Neural cell (in vitro differentiated cells): ENCODE measurements around the gene OR2J3. TPM values are rescaled to one million over a fixed set of nuclear protein-coding genes. Genes with fewer than 3 reads are reported as not detected.

Experiments used
- H2AFZ ChIP-seq: fragments of 200-600, 300-800 bp; sonication (generic), shearing (Covaris generic); 2 replicates; pipeline ENCODE4 v1.6.0; 2014; ENCODE audit warnings: low read depth, mild to moderate bottlenecking, antibody characterized with exemption, low read length, moderate library complexity
- H3F3A ChIP-seq: fragments of 200-600 bp; shearing (Covaris generic); 2 replicates; pipeline ENCODE4 v1.6.1; 2016; ENCODE audit warnings: mild to moderate bottlenecking, moderate library complexity, mixed read lengths, antibody characterized with exemption, low read length; ENCODE audit not compliant: insufficient read depth, poor library complexity, severe bottlenecking
- H3K27ac ChIP-seq: fragments of 200-600, 300-800 bp; sonication (generic), shearing (Covaris generic); 2 replicates; pipeline ENCODE4 v1.5.1; 2014; ENCODE audit warnings: mild to moderate bottlenecking, low read length, moderate library complexity
- H3K27me3 ChIP-seq: fragments of 300-800, 200-600 bp; sonication (generic), shearing (Covaris generic); 2 replicates; pipeline ENCODE4 v1.6.0; 2014; ENCODE audit warnings: mild to moderate bottlenecking, low read depth, low read length, moderate library complexity; ENCODE audit not compliant: insufficient read depth
- H3K36me3 ChIP-seq: fragments of 300-800, 200-600 bp; sonication (generic), shearing (Covaris generic); 2 replicates; pipeline ENCODE4 v1.5.1; 2014; ENCODE audit warnings: mild to moderate bottlenecking, antibody characterized with exemption, low read length, moderate library complexity; ENCODE audit not compliant: insufficient read depth
- H3K4me2 ChIP-seq: fragments of 300-800, 200-600 bp; sonication (generic), shearing (Covaris generic); 2 replicates; pipeline ENCODE4 v1.6.0; 2014; ENCODE audit warnings: mild to moderate bottlenecking, low read length
- H3K4me3 ChIP-seq: fragments of 300-800, 200-600 bp; sonication (generic), shearing (Covaris generic); 2 replicates; pipeline ENCODE4 v1.5.1; 2014; ENCODE audit warnings: mild to moderate bottlenecking, low read length, moderate library complexity
- H3K79me2 ChIP-seq: fragments of 200-600 bp; shearing (Covaris generic); replicated peaks from 2 replicates; pipeline ENCODE4 v1.6.0; 2014; ENCODE audit warnings: mild to moderate bottlenecking, low read length, moderate library complexity; ENCODE audit not compliant: insufficient read depth
- H3K9ac ChIP-seq: fragments of 300-800, 200-600 bp; sonication (generic), shearing (Covaris generic); 2 replicates; pipeline ENCODE4 v1.6.1; 2016; ENCODE audit warnings: mild to moderate bottlenecking, low read length, mixed read lengths
- H3K9me2 ChIP-seq: fragments of 200-600 bp; shearing (Covaris generic); 2 replicates; pipeline ENCODE4 v1.6.1; 2016; ENCODE audit warnings: mild to moderate bottlenecking, low read length, mixed read lengths; ENCODE audit not compliant: insufficient read depth
- H3K9me3 ChIP-seq: fragments of 200-600, 300-800 bp; sonication (generic), shearing (Covaris generic); 2 replicates; pipeline ENCODE4 v1.6.1; 2016; ENCODE audit warnings: mild to moderate bottlenecking, mixed run types, low read length, moderate library complexity, mixed read lengths
- H4K20me1 ChIP-seq: fragments of 200-600 bp; shearing (Covaris generic); 2 replicates; pipeline ENCODE4 v1.6.1; 2016; ENCODE audit warnings: mild to moderate bottlenecking, mixed run types; ENCODE audit not compliant: insufficient read depth
- CTCF ChIP-seq: fragments of 450-650 bp; IDR thresholded peaks from 2 replicates; pipeline ENCODE4 v1.5.1; 2014; ENCODE audit warnings: antibody characterized with exemption, mild to moderate bottlenecking, moderate library complexity; ENCODE audit not compliant: poor library complexity, severe bottlenecking
- EP300 ChIP-seq: fragments of 450-650 bp; conservative IDR thresholded peaks from 2 replicates; pipeline ENCODE4 v1.6.1; 2014; ENCODE audit warnings: antibody characterized with exemption, mild to moderate bottlenecking, moderate library complexity; ENCODE audit not compliant: poor library complexity, severe bottlenecking
- EZH2 ChIP-seq: fragments of 200-600, 300-800 bp; shearing (Covaris generic), sonication (generic); IDR thresholded peaks from 2 replicates; pipeline ENCODE4 v1.6.1; 2014; ENCODE audit warnings: antibody characterized with exemption, low read length, borderline replicate concordance, mild to moderate bottlenecking; ENCODE audit not compliant: insufficient read depth, poor library complexity, severe bottlenecking
- MXI1 ChIP-seq: fragments of 450-650 bp; conservative IDR thresholded peaks from 2 replicates; pipeline ENCODE4 v1.6.1; 2014; ENCODE audit warnings: antibody characterized with exemption, mild to moderate bottlenecking; ENCODE audit not compliant: poor library complexity, severe bottlenecking
- POLR2AphosphoS5 ChIP-seq: IDR thresholded peaks from 2 replicates; pipeline ENCODE4 v1.6.1; 2012
- RAD21 ChIP-seq: fragments of 450-650 bp; conservative IDR thresholded peaks from 2 replicates; pipeline ENCODE4 v1.6.1; 2014; ENCODE audit warnings: antibody characterized with exemption, mild to moderate bottlenecking, moderate library complexity
- REST ChIP-seq: IDR thresholded peaks from 2 replicates; pipeline ENCODE4 v1.6.1; 2012; ENCODE audit warnings: borderline replicate concordance
- SMC3 ChIP-seq: fragments of 450-650 bp; conservative IDR thresholded peaks from 2 replicates; pipeline ENCODE4 v1.6.1; 2014; ENCODE audit warnings: antibody characterized with exemption, mild to moderate bottlenecking, moderate library complexity; ENCODE audit not compliant: poor library complexity
- TAF1 ChIP-seq: IDR thresholded peaks from 2 replicates; pipeline ENCODE4 v1.6.1; 2012; ENCODE audit warnings: low read depth
- polyA plus RNA-seq: library from polyadenylated mRNA; depleted of rRNA; stranded (reverse); fragments of >200 nt; gene quantifications from 2 replicates; pipeline ENCODE4 v1.2.3, GENCODE V29; 2014

OR2J3 gene
- polyA plus RNA-seq, 1 donor from 2014 or later, result not detected

- Histone ChIP-seq H3K27me3 (no peaks in the 10 kb centered on the region), H3K4me2 (no peak overlapping the region), H3F3A (no peaks in the 10 kb centered on the region), H3K36me3 (no peaks in the 10 kb centered on the region), H2AFZ (no peak overlapping the region), H3K79me2 (no peaks in the 10 kb centered on the region), H3K9me3 (no peaks in the 10 kb centered on the region), H3K9ac (no peak overlapping the region), H3K27ac (no peak overlapping the region), H4K20me1 (no peaks in the 10 kb centered on the region), H3K9me2 (no peaks in the 10 kb centered on the region), H3K4me3 (no peak overlapping the region)
- no peak for TF ChIP-seq RAD21
- TF ChIP-seq TAF1, result no peak
- TF ChIP-seq CTCF, result no peak
- no peak for TF ChIP-seq EP300
- TF ChIP-seq EZH2, result no peak
- TF ChIP-seq MXI1, result no peak
- TF ChIP-seq SMC3, result no peak
- no peak for TF ChIP-seq REST
- TF ChIP-seq POLR2AphosphoS5, result no peak
These were observed 25.4 kb upstream of the OR2J3 start for GRCh38 chr6:29082457-29082856.

GRCh38 chr6:29087213-29087612, 20.6 kb upstream of the OR2J3 start, which contains the start of gene OR2B3:
Gene OR2B3, minus strand, starts transcription at chr6:29087313. Its CDS starts 65 bp downstream, at chr6:29087248.
- Histone ChIP-seq H3K27me3 (no peaks in the 10 kb centered on the region), H3K9me2 (no peaks in the 10 kb centered on the region), H3K9ac (no peak within 1 kb of the TSS), H2AFZ (no peak within 1 kb of the TSS), H3K79me2 (no peaks in the 10 kb centered on the region), H3F3A (no peaks in the 10 kb centered on the region), H3K36me3 (no peaks in the 10 kb centered on the region), H4K20me1 (no peaks in the 10 kb centered on the region), H3K27ac (no peak within 1 kb of the TSS), H3K9me3 (no peaks in the 10 kb centered on the region), H3K4me2 (no peak within 1 kb of the TSS), H3K4me3 (no peak within 1 kb of the TSS)
- no peak for TF ChIP-seq MXI1
- TF ChIP-seq POLR2AphosphoS5, result no peak
- no peak for TF ChIP-seq EZH2
- no peak for TF ChIP-seq REST
- no peak for TF ChIP-seq RAD21
